ENCODE data around the gene USP30. TPM values are rescaled to one million over a fixed set of nuclear protein-coding genes. Genes with fewer than 3 reads are reported as not detected.

USP30 gene
- total RNA-seq, 2 experiments from 2014 or later = 21.8 to 23.0 TPM

DNA sequence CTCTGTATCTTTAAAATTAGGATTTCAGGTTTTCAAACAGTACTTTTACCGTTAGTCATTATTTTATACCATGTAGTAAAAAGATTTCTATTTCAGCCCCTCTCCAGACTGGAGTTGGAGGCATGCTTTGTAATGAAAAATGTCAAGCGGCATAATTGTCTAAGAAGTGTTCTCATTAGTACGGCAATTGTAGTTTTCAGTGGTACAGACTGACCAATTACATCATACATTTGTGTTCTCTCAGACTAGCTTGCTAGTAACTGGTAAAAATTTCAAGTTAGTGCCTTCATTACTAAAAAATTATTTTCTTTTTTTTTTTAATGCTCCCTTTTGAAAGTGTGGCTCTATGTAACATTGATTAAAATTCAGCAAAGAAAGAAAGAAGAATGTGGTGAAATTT, 4.5 kb downstream of the USP30 start:
- no peaks in the 10 kb centered on the region for H3K27me3 Mint-ChIP-seq
- H3K9me3 Mint-ChIP-seq = no peaks in the 10 kb centered on the region
- no peak for ATAC-seq (ENCODE audit: poor library complexity)
- Histone ChIP-seq H3K4me1 (ENCODE audit: insufficient read depth, low read length) (peaks cover 21% of the 10 kb centered on the region), H3K27me3 (ENCODE audit: control insufficient read depth in 1 of 2, insufficient read depth in 2 of 2, low read length in 2 of 2) (no peaks in the 10 kb centered on the region), H3K9me3 (ENCODE audit: control insufficient read depth in 1 of 2, insufficient read depth in 1 of 2, low read length in 2 of 2) (no peaks in the 10 kb centered on the region), H3K36me3 (ENCODE audit: insufficient read depth, low read length) (peaks cover 11% of the 10 kb centered on the region), H3K4me3 (ENCODE audit: low read length) (no peak overlapping the region), H3K27ac (ENCODE audit: low read depth in 1 of 2, low read length in 2 of 2) (no peak overlapping the region)
- ChIA-PET CTCF (no interaction called here), POLR2A (no interaction called here)
- no peak overlapping the region for H3K4me3 Mint-ChIP-seq
- TF ChIP-seq, protein P1, sequence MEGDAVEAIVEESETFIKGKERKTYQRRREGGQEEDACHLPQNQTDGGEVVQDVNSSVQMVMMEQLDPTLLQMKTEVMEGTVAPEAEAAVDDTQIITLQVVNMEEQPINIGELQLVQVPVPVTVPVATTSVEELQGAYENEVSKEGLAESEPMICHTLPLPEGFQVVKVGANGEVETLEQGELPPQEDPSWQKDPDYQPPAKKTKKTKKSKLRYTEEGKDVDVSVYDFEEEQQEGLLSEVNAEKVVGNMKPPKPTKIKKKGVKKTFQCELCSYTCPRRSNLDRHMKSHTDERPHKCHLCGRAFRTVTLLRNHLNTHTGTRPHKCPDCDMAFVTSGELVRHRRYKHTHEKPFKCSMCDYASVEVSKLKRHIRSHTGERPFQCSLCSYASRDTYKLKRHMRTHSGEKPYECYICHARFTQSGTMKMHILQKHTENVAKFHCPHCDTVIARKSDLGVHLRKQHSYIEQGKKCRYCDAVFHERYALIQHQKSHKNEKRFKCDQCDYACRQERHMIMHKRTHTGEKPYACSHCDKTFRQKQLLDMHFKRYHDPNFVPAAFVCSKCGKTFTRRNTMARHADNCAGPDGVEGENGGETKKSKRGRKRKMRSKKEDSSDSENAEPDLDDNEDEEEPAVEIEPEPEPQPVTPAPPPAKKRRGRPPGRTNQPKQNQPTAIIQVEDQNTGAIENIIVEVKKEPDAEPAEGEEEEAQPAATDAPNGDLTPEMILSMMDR (IDR thresholded peaks at IDR 0.05) = no peak
- H3K4me1 Mint-ChIP-seq (ENCODE audit: low read depth) = peaks cover 12% of the 10 kb centered on the region
- intact Hi-C loops (cut with DNase I, micrococcal nuclease) = loop anchor here in 1 of 2 experiments (10.0 kb wide), 3 partner anchors 422 to 1372 kb away; partner anchors contain the start of genes PRDM4, PWP1 and SELPLG
- DNase-seq = no peak
- H3K27ac Mint-ChIP-seq = no peak overlapping the region
- peaks cover 46% of the 10 kb centered on the region for H3K36me3 Mint-ChIP-seq (ENCODE audit: low read depth)

DNA sequence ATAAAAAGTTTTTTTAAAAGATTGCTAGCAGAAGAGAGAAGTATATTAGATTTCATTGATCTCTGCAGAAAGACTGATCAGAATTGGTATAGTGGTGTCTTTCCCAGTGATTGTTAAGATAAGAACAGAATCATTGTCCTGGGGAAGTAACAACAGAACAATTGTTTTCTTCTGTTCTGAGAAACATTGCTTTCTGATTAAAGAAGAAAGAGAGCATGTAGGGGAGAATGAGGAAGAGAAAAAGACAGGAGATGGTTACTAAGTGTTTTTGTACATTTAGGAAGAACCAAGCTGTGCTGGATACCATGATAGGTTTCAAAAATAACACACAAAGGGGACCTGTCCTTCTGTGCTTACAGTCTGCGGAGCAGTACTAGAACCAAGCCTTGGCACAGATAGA, 5.0 kb downstream of the USP30 start:
- H3K27me3 Mint-ChIP-seq = no peaks in the 10 kb centered on the region
- ATAC-seq (ENCODE audit: poor library complexity) = no peak
- H3K36me3 ChIP-seq (ENCODE audit: insufficient read depth, low read length) = peaks cover 11% of the 10 kb centered on the region
- H3K36me3 Mint-ChIP-seq (ENCODE audit: low read depth) = peaks cover 41% of the 10 kb centered on the region
- no peak overlapping the region for H3K27ac ChIP-seq (ENCODE audit: low read depth in 1 of 2, low read length in 2 of 2)
- H3K4me1 Mint-ChIP-seq (ENCODE audit: low read depth) = peaks cover 7% of the 10 kb centered on the region
- POLR2A ChIA-PET = no interaction called here
- peaks cover 17% of the 10 kb centered on the region for H3K4me1 ChIP-seq (ENCODE audit: insufficient read depth, low read length)
- no peak overlapping the region for H3K4me3 Mint-ChIP-seq
- no peak overlapping the region for H3K27ac Mint-ChIP-seq
- no peaks in the 10 kb centered on the region for H3K9me3 ChIP-seq (ENCODE audit: control insufficient read depth in 1 of 2, insufficient read depth in 1 of 2, low read length in 2 of 2)
- CTCF ChIA-PET = no interaction called here
- TF ChIP-seq, protein P1 (IDR thresholded peaks at IDR 0.05) = no peak
- no peaks in the 10 kb centered on the region for H3K27me3 ChIP-seq (ENCODE audit: control insufficient read depth in 1 of 2, insufficient read depth in 2 of 2, low read length in 2 of 2)
- no peak overlapping the region for H3K4me3 ChIP-seq (ENCODE audit: low read length)
- no peak for DNase-seq
- intact Hi-C loops (cut with DNase I, micrococcal nuclease) = loop anchor here in 1 of 2 experiments (10.0 kb wide), 3 partner anchors 423 to 1373 kb away; partner anchors contain the start of genes PRDM4, PWP1 and SELPLG
- H3K9me3 Mint-ChIP-seq = no peaks in the 10 kb centered on the region

DNA sequence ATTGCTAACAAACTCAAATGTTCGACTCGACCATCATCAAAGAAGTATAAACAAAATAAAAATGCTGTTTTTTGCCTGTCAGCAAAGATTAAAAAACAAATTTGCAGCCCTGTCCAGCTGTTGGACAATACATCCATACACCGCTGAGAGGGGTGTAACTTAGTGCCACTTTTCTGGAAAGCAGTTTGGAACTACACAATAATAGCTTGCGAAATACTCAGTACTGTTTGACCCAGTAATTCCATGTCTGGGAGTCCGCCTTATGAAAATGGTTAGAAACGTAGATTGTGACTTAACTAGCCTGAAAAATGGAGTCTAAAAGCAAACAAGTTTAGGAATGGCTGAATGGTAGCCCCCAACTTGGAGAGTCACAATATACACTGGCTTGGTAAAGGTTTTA, 6.4 kb downstream of the USP30 start:
- CTCF ChIA-PET = no interaction called here
- H3K4me3 ChIP-seq (ENCODE audit: low read length) = no peak overlapping the region
- H3K9me3 Mint-ChIP-seq = no peaks in the 10 kb centered on the region
- peaks cover 11% of the 10 kb centered on the region for H3K36me3 ChIP-seq (ENCODE audit: insufficient read depth, low read length)
- no peak overlapping the region for H3K27ac Mint-ChIP-seq
- no peak for DNase-seq
- intact Hi-C loops (cut with DNase I, micrococcal nuclease) = loop anchor here in 1 of 2 experiments (10.0 kb wide), 3 partner anchors 424 to 1374 kb away; partner anchors contain the start of genes PRDM4, PWP1 and SELPLG
- no peak overlapping the region for H3K27ac ChIP-seq (ENCODE audit: low read depth in 1 of 2, low read length in 2 of 2)
- no peak for ATAC-seq (ENCODE audit: poor library complexity)
- H3K27me3 Mint-ChIP-seq = no peaks in the 10 kb centered on the region
- H3K4me3 Mint-ChIP-seq = no peak overlapping the region
- H3K27me3 ChIP-seq (ENCODE audit: control insufficient read depth in 1 of 2, insufficient read depth in 2 of 2, low read length in 2 of 2) = no peaks in the 10 kb centered on the region
- H3K4me1 Mint-ChIP-seq (ENCODE audit: low read depth) = peaks cover 8% of the 10 kb centered on the region
- peaks cover 6% of the 10 kb centered on the region for H3K4me1 ChIP-seq (ENCODE audit: insufficient read depth, low read length)
- TF ChIP-seq, protein P1 (IDR thresholded peaks at IDR 0.05) = no peak
- no peaks in the 10 kb centered on the region for H3K9me3 ChIP-seq (ENCODE audit: control insufficient read depth in 1 of 2, insufficient read depth in 1 of 2, low read length in 2 of 2)
- POLR2A ChIA-PET = no interaction called here
- H3K36me3 Mint-ChIP-seq (ENCODE audit: low read depth) = peaks cover 38% of the 10 kb centered on the region
